DOHH2 (cell line): Measurements from ENCODE around the gene SOX30.

ENCODE experiments used
- EZH2phosphoT487 ChIP-seq: fragments of 200-600 bp; sonication (generic); IDR thresholded peaks from 2 replicates; pipeline ENCODE4 v1.6.1; 2017; ENCODE audit warnings: borderline replicate concordance, mild to moderate bottlenecking, antibody characterized with exemption, low read length, moderate library complexity, mixed read lengths
- TF ChIP-seq, protein P1 (sequence below): fragments of 200-600 bp; sonication (generic); IDR thresholded peaks from one replicate; pipeline ENCODE4 v1.5.1; 2014; ENCODE audit warnings: antibody characterized with exemption, mild to moderate bottlenecking, low read depth, low read length; ENCODE audit not compliant: poor library complexity, severe bottlenecking

DNA sequence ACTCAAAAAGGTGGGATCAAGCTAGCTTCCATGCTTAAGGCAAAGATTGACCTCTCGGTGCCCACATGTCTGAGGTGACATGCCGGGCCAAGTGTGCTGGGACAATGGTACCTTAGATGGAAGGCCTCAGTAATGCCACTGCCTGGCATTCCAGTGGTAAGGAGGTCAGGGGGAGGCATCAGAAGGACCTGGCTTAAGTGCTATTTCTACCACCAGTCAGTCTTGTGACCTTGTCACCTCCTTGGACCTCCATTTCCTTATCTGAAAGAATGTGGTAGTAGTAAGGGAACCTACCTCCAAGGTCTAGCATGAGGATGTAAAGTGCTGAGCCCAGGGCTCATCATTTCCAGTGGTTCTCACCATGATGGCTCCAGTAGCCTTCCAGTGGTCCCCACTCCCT lies 28.0 kb upstream of the SOX30 start:
- TF ChIP-seq, protein P1, sequence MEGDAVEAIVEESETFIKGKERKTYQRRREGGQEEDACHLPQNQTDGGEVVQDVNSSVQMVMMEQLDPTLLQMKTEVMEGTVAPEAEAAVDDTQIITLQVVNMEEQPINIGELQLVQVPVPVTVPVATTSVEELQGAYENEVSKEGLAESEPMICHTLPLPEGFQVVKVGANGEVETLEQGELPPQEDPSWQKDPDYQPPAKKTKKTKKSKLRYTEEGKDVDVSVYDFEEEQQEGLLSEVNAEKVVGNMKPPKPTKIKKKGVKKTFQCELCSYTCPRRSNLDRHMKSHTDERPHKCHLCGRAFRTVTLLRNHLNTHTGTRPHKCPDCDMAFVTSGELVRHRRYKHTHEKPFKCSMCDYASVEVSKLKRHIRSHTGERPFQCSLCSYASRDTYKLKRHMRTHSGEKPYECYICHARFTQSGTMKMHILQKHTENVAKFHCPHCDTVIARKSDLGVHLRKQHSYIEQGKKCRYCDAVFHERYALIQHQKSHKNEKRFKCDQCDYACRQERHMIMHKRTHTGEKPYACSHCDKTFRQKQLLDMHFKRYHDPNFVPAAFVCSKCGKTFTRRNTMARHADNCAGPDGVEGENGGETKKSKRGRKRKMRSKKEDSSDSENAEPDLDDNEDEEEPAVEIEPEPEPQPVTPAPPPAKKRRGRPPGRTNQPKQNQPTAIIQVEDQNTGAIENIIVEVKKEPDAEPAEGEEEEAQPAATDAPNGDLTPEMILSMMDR, result no peak
- TF ChIP-seq EZH2phosphoT487, result no peak
